ENCODE measurements around the gene DCUN1D4.

Gene DCUN1D4

GRCh38 chr4:51960486-51960885 lies 117.5 kb downstream of the DCUN1D4 start:
- no peak for ATAC-seq
- no peak overlapping the region for H3K27ac Mint-ChIP-seq
- no peaks in the 10 kb centered on the region for H3K4me1 Mint-ChIP-seq
- H3K9me3 Mint-ChIP-seq, result peaks cover 6% of the 10 kb centered on the region
- H3K27me3 Mint-ChIP-seq, result peaks cover 8% of the 10 kb centered on the region
- H3K36me3 Mint-ChIP-seq, result no peaks in the 10 kb centered on the region
- H3K4me3 Mint-ChIP-seq, result no peak overlapping the region

- Mint-ChIP-seq H3K36me3 (no peaks in the 10 kb centered on the region), H3K9me3 (peaks cover 5% of the 10 kb centered on the region), H3K4me3 (no peak overlapping the region), H3K27ac (no peak overlapping the region), H3K27me3 (no peaks in the 10 kb centered on the region), H3K4me1 (no peaks in the 10 kb centered on the region)
- ATAC-seq, result no peak
Observed at GRCh38 chr4:51963841-51964517, 121.0 kb downstream of the DCUN1D4 start.

GRCh38 chr4:51965862-51966261 lies 122.9 kb downstream of the DCUN1D4 start:
- Mint-ChIP-seq H3K36me3 (no peaks in the 10 kb centered on the region), H3K4me1 (no peaks in the 10 kb centered on the region), H3K27me3 (no peaks in the 10 kb centered on the region), H3K27ac (no peak overlapping the region), H3K9me3 (peaks cover 5% of the 10 kb centered on the region), H3K4me3 (no peak overlapping the region)
- no peak for ATAC-seq

Data from stimulated activated memory B cell treated with anti-CD40 and anti-IgM and Interleukin-4, amounts not matched to agents 10 μg/mL and 1 μg/mL and 100 μg/mL, for 72 hours (primary cell).